GM12874 (cell line): ENCODE results near the gene RELT.

Experiments
- TF ChIP-seq, protein P1 (sequence below): IDR thresholded peaks from 2 replicates; pipeline ENCODE4 v1.5.1; 2011; ENCODE audit warnings: low read depth, mild to moderate bottlenecking, control low read depth, low read length, moderate library complexity; ENCODE audit not compliant: insufficient read depth

RELT gene

DNA sequence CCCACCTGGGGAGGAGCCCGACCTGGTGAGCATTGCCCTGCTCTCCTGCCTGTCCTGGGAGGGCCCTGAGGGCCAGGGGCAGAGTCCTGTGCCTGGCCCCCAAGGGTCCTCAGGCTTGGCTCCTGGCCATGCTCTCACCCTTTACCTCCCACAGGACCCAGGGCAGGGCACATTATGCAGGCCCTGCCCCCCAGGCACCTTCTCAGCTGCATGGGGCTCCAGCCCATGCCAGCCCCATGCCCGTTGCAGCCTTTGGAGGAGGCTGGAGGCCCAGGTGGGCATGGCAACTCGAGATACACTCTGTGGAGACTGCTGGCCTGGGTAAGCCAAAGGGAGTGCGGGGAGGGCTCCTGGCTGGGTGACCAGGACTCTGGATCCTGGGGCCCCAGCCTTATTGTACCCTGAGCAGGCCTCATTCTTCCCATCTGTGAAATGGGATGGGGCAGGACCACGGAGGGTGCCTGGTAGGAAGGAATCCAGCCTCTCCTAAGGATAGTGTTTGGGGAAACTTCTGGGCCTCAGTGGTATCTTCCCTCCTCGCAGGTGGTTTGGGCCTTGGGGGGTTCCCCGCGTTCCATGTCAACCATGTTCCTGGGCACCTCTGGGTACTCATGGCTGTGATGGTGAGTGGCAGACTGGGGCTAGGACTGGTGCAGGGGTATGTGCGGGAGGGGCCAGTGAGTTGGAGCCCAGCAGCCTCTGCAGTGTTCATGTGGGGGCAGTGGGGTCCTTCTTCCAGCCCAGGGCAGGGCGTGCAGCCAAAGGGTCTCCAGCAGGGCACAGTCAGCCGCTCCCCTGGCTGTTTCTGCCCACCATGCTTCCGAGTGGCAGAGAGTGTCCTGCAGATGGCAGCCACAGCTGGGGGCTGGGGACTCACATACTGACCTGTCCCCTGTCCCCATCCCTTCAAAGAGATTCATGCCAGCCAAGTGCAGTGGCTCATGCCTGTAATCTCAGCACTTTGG is 14.7 kb downstream of the RELT start:
- TF ChIP-seq, protein P1, sequence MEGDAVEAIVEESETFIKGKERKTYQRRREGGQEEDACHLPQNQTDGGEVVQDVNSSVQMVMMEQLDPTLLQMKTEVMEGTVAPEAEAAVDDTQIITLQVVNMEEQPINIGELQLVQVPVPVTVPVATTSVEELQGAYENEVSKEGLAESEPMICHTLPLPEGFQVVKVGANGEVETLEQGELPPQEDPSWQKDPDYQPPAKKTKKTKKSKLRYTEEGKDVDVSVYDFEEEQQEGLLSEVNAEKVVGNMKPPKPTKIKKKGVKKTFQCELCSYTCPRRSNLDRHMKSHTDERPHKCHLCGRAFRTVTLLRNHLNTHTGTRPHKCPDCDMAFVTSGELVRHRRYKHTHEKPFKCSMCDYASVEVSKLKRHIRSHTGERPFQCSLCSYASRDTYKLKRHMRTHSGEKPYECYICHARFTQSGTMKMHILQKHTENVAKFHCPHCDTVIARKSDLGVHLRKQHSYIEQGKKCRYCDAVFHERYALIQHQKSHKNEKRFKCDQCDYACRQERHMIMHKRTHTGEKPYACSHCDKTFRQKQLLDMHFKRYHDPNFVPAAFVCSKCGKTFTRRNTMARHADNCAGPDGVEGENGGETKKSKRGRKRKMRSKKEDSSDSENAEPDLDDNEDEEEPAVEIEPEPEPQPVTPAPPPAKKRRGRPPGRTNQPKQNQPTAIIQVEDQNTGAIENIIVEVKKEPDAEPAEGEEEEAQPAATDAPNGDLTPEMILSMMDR = no peak

DNA sequence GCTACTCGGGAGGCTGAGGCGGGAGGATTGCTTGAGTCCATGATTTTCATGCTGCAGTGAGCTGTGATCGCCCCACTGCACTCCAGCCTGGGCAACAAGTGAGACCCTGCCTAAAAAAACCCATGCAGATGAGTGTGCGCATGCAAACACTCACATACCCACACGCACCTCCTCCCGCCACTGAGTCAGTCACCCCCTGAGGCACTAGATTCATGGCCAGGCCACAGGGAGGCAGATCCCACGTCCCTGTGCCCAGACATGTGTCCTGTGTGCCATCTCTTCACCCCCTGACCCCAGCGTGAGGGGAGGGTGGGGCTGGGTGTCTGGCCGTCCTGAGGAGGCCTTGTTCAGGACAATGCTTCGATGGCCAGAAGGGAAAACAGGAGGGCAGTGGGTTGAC is 15.5 kb downstream of the RELT start:
- TF ChIP-seq, protein P1 = no peak

DNA sequence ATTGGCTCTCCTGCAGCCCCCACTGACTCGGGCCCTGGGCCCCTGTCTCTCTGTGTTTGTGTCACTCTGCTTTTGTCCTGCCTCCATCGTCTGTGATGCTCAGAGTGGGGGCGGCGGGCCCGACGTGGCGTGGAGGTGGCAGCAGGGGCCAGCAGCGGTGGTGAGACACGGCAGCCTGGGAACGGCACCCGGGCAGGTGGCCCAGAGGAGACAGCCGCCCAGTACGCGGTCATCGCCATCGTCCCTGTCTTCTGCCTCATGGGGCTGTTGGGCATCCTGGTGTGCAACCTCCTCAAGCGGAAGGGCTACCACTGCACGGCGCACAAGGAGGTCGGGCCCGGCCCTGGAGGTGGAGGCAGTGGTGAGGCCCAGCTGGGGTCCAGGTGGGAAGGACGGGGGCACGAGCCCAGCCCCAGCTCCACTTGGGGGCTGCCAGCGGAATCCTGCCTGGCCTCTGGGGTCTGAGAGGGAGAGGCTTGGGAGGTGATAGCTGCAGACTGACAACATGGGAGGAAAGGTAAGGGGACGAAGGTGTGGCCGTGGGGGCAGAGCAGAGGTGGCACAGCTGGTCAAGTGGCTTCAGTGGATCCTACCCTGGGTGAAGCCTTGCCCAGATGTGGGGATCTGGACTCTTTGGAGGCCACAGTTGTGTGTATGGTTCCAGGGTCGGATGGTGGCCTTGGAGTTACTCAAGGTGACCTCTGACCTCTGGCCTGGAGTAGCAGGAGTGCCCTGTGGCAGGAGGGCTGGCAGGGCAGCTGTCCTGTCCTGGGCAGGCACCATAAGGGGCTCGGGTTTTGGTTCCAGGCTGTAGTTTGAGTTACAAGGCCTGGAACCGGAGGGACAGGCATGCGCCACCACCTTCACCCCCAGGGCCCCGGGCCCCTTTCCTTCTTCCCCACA is 16.2 kb downstream of the RELT start:
- TF ChIP-seq, protein P1 = no peak

- TF ChIP-seq, protein P1 = no peak
These were observed 16.8 kb downstream of the RELT start for GRCh38 chr11:73393011-73393380.

DNA sequence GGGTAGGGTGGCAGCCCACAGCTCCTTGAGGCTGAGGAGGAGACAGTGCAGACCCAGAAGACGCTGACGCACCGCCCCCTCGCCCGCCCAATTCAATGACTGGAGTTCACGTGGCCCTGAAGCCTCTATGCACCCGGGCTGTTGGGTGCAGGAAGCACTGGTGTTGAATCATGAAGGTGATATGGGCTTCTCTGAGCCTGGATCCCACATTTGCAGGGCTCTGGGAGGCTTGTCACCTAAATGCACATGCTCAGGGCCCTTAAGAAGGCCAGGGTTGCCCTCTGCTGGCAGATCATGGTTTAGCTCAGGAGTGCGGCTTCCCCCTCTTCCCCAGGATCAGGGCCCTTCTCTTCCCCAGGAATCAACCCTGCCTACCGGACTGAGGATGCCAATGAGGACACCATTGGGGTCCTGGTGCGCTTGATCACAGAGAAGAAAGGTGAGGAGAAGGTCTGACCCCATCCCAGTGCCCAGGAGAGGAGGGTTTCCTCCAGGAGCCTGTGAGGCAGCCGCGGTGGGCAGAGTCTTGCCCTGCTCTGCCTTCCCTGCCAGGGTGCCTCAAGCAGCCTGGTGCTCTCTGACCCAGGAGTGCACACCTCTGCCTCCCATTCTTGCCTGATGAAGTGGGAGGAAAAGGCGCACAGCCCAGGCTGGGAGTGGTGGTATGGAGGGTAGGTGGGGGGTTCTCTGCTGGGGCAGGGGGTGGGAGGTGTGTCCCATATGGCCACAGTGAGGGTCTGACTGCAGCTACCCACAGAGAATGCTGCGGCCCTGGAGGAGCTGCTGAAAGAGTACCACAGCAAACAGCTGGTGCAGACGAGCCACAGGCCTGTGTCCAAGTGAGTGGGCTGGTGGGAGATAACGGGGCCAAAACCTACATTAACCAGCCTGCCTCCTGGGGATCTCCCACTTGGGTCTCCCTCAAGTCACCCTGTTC is 17.5 kb downstream of the RELT start:
- TF ChIP-seq, protein P1 = peak; percentile 79

GRCh38 chr11:73394416-73395296 is 18.5 kb downstream of the RELT start:
- TF ChIP-seq, protein P1 = no peak
